WI38 (cell line): Measurements from ENCODE around the gene SLC41A3.
"Not testable (repeated sequence)": the region's sequence is repeated elsewhere in the genome, so short reads cannot be mapped to it uniquely, and the experiment has no call there.

Experiments used
- H3K4me3 ChIP-seq: 2 replicates; pipeline ENCODE4 v1.5.1; 2011; ENCODE audit warnings: low read depth, mild to moderate bottlenecking, control low read depth, low read length
- TF ChIP-seq, protein P1 (sequence below): IDR thresholded peaks from 2 replicates; pipeline ENCODE4 v1.5.1; 2012; ENCODE audit warnings: low read depth, mild to moderate bottlenecking, control low read depth, low read length

The SLC41A3 gene

DNA sequence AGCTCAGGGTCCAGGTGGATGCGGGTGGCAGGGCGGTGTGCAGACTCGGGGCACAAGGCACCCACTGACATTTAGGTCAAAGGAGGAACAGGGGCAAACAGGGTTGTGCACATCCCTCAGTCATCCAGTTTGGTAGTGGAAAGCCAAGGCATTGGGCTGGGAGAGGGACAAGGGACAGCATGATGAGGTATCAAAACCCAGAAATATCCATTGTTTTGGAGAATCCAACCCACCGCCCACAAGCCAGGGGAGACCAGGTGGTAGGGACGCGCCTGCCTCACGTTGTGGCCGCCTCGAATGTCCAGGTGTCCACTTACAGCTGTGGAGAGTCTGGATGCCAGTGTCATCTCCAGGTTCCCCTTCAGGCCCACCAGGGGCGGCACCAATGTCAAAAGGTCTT lies 33.3 kb downstream of the SLC41A3 start:
- no peak overlapping the region for H3K4me3 ChIP-seq
- TF ChIP-seq, protein P1, sequence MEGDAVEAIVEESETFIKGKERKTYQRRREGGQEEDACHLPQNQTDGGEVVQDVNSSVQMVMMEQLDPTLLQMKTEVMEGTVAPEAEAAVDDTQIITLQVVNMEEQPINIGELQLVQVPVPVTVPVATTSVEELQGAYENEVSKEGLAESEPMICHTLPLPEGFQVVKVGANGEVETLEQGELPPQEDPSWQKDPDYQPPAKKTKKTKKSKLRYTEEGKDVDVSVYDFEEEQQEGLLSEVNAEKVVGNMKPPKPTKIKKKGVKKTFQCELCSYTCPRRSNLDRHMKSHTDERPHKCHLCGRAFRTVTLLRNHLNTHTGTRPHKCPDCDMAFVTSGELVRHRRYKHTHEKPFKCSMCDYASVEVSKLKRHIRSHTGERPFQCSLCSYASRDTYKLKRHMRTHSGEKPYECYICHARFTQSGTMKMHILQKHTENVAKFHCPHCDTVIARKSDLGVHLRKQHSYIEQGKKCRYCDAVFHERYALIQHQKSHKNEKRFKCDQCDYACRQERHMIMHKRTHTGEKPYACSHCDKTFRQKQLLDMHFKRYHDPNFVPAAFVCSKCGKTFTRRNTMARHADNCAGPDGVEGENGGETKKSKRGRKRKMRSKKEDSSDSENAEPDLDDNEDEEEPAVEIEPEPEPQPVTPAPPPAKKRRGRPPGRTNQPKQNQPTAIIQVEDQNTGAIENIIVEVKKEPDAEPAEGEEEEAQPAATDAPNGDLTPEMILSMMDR, result no peak

DNA sequence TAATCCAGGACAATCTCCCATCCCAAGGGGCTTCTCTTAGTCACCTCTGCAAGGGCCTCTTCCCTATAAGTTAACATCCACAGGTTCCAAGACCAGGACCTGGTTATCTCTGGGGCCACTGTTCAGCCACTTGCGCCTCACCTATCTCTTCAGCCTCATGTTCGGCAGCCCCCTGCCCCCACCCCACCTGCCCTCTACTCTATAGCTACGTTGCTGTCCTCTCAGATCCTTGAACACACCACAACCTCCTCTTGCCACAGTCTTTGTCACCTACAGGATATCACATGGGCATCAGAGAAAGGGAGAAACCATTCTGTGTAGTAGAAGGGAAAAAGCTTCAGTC lies 33.9 kb downstream of the SLC41A3 start:
- TF ChIP-seq, protein P1, result no peak
- no peak overlapping the region for H3K4me3 ChIP-seq

DNA sequence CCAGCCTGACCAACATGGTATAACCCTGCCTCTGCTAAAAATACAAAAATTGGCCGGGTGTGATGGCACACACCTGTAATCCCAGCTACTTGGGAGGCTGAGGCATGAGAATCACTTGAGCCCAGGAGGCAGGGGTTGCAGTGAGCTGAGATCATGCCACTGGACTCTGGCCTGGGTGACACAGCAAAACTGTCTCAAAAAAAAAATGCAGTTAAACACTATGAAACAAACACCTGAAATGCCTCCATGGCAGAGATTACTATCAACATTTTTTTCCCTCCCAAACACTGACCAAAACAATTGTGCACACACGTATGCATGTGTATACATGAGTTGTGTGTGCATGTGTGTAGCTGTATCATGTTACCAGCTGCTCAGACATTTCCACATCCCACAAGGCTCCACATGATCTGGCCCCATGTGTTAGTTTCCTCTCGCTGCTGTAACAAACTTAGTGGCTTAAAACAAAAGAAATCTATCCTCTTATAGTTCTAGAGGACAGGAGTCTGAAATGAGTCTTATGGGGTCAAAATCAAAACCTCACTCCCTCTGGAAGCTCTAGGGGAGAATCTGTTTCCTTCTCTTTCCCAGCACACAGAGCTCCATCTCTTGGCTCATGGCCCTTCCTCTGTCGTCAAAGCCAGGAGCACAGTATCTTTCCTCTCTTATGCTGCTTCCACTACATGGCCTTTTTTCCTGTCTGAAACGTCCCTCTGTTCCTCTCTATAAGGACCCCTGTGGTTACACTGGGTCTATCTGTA lies 34.5 kb downstream of the SLC41A3 start:
- TF ChIP-seq, protein P1, result no peak
- H3K4me3 ChIP-seq, result no peak overlapping the region

DNA sequence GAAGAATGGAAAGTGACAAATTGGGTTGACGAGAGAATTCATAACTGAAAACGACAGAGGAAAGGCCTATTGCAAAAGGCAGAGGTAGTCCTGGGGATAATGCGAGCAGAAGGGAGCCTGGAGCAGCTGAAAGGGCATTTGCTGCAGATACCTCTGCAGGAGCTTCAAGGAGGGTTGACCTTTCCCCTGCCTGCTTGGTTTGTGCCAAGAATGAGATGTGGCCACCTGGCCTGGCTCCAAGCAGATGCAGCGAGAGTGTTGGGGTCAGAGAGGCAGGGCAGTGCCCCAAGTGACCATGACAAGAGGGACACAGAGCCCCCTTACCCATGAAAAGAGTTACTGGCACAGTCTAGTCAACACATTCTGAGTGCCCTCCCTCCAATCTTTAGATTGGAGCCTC lies 43.5 kb downstream of the SLC41A3 start:
- TF ChIP-seq, protein P1, result no peak
- no peak overlapping the region for H3K4me3 ChIP-seq

DNA sequence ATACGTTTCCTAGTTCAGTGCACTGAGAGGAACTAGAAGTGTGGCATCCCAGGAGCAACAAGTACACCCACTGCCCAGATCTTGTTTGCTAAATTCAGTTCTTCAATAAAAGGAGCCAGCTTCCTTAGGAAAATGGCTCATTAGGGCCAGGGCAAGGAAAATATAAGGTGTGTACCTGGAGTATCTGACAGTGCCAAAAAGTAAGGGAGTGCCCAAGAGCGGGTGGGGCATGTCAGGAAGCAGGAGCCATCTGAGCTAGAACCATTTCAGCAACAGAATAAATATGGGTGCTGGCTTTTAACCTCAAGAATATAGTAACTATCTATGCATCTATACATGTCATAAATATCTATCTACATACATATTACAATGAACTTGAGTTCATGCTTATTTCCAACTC lies 44.1 kb downstream of the SLC41A3 start:
- H3K4me3 ChIP-seq, result no peak overlapping the region
- TF ChIP-seq, protein P1, result no peak

DNA sequence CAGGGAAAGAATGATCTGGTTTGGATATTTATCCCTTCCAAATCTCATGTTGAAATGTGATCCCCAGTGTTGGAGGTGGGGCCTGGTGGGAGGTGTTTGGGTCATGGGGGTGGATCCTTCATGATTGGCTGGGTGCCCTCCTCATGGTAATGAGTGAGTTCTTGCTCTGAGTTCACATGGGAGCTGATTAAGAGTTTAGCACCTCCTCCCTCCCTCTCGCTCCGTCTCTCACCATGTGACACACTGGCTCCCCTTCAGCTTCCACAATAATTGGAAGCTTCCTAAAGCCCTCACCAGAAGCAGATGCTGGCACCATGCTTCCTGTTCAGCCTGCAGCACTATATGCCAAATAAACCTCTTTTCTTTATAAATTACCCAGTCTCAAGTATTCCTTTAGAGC lies 45.1 kb downstream of the SLC41A3 start:
- not testable (repeated sequence) for H3K4me3 ChIP-seq

DNA sequence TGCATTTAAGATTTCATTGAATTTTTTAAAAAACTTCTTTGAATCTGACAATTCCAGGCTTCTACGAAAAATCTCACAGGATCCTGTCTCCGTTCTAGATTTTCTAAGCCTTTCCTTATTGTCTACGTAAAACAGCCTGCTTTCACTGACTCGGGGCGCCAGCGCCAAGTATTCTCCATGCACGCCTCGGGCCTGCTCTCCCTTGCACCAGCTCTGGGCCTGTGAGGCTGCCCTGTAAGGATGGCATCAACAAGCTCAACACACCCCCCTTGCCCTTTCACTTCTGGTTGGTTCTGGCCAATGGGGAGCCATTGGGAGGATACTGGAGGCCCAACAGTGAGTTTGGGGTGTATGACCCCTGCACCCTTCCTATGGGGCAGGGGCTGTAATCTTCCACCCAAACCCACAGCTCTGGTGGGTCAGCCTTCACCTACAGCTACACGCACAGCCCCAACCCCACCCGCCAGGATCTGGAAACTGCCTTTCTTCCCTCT lies 47.8 kb downstream of the SLC41A3 start:
- TF ChIP-seq, protein P1, result no peak
- H3K4me3 ChIP-seq, result no peak overlapping the region
